NCI-H2107 treated with DMSO at 0.1 percent for 48 hours (cell line): ENCODE results near the gene SLC6A8.
"Not testable (repeated sequence)": the region's sequence is repeated elsewhere in the genome, so short reads cannot be mapped to it uniquely, and the experiment has no call there.

Experiments
- DNase-seq: peaks from one replicate; lab custom pipeline; 2025; ENCODE audit not compliant: unreplicated experiment; lab: John Stamatoyannopoulos, UW

Gene SLC6A8

DNA sequence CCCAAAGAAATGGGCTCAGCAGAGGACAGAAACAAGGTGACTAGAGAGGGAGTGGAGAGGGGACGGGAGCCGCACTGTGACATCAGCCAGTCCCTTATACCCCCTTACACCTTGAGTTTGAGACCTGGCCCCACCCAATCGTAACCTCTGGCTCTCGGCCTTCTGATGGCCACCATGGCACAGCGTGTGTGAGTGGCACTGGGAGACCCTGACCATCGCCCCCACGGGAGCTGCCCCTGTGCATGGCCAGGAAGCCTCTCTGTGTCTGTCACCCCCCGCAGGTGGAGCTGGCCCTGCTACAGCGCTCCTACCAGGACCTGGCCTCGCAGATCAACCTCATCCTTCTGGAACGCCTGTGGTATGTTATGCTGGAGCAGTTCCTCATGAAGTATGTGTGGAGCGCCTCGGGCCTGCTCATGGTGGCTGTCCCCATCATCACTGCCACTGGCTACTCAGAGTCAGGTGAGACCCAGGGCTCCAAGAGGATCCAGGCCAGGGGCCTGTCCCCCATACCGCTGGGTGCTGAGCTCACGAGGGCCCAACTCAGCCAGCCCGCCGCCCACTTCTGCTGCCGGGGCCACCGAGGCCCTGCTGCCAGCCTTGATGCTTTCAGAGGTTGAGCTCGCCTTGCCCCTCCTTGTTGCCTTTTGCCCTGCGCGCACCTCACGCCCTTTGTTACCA, 41.4 kb downstream of the SLC6A8 start:
- no peak for DNase-seq

DNA sequence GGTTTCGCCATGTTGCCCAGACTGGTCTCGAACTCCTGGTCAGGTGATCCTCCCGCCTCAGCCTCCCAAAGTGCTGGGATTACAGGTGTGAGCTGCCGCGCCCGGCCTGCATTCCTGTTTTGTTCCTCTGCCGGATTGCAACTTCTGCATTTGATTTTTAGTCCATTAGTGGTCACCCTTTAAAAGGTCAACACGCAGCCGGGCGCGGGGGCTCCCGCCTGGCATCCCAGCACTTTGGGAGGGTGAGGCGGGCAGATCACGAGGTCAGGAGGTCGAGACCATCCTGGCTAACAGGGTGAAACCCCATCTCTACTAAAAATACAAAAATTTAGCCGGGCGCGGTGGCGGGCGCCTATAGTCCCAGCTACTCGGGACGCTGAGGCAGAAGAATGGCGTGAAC, 42.4 kb downstream of the SLC6A8 start:
- not testable (repeated sequence) for DNase-seq

- no peak for DNase-seq
These were observed 43.6 kb downstream of the SLC6A8 start for GRCh38 chrX:153731117-153731844.

DNA sequence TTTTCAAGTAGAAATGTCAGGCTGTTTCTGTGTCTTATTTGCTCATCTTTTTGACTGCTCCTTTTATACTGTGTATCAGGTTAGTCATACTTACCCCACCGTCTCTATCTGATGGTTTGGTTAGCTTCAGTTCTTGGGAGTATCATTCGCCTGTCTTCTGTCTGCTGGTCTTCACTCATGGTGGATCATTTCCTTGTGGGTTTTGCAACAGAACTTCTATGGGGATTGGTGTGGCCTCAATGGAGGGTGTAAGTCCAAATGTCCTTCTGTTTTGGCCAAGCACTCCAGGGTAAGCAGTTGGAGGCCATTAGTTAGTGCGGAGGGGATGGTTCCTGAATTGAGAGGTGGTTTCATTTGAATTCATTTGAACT, 44.1 kb downstream of the SLC6A8 start:
- DNase-seq = no peak

- DNase-seq = no peak
These were observed 44.7 kb downstream of the SLC6A8 start for GRCh38 chrX:153732401-153732800.

- no peak for DNase-seq
These were observed 46.0 kb downstream of the SLC6A8 start for GRCh38 chrX:153733651-153734240.

DNA sequence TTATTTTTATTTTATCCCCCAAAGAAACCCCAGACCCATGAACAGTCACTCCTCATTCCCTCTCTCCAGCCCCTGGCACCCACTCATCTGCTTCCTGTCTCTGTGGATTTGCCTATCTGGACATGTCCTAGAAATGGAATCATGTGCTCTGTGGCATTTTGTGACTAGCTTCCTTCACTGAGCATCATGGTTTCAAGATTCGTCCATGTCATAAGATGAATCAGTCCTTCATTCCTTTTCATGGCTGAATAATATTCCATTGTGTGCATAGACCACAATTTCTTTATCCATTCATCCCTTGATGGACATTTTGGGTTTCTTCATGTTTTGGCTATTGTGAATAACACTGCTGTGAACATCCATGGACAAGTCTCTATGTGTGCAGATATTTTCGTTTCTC, 47.1 kb downstream of the SLC6A8 start:
- DNase-seq = no peak

DNA sequence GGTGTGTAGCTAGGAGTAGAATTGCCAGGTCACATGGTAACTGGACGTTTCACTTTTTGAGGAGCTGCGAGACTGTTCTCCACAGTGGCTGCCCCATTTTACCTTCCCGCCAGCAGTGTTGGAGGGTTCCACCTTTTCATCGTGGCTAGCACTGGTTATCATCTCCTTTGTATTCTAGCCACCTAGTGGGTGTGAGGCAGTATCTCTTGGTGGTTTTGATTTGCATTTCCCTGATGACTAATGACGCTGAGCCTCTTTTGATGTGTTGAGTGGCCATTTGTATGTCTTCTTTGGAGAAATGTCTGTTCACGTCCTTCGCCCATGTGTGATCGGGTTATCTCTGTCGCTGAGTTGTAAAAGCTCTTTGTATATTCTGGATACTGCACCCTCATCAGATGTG, 47.5 kb downstream of the SLC6A8 start:
- no peak for DNase-seq

GRCh38 chrX:153736071-153736820, 48.5 kb downstream of the SLC6A8 start:
- no peak for DNase-seq

DNA sequence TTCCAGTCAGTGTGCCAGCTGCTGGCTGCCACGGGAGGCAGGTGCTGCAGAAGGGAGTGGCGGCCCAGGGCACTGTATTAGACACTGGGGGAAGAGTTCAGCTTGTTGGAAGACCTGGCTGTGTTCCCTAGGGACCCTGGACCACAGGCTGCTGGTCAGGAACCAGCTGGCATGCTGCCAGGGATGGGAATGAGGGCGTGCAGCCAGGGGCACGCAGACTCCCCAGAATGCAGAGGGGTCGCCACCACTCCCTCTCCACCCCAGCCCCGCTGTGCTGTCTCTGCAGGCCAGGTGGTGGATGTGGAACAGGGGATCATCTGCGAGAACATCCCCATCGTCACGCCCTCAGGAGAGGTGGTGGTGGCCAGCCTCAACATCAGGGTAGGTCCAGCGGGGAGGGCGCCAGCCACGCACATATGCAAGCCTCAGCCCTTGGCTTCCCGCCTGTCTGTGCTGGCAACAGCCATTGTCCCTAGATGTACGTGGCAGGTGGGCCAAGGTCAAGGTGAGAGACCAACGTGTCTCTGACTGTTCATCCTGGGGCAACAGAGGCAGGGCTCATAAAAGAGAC, 49.2 kb downstream of the SLC6A8 start:
- DNase-seq = no peak

DNA sequence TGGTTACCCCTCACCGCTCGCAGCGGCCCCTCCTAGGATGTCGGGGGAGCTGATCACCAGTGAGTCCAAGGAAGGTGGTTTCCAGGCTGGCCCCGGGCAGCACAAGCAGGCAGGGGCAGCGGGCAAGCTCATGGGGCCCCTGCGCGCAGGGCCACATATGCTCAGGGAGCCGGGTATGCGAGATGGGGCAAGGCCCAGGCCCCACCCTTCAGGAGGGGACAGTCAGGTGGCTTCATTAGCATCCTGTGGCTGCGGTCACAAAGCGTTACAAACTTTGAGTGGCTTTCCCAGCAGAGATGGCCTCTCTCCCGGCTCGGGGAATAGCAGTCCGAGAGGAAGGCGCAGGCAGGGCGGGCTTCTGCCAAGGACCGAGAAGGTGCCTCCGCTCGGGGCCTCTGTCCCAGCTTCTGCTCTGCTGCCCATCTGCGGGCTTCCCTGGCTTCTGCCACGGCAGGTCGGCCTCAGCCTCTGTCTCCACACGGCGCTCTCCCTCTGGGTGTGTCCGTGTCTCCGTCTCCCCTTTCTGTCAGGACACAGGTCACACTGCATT, 50.4 kb downstream of the SLC6A8 start:
- DNase-seq = no peak

DNA sequence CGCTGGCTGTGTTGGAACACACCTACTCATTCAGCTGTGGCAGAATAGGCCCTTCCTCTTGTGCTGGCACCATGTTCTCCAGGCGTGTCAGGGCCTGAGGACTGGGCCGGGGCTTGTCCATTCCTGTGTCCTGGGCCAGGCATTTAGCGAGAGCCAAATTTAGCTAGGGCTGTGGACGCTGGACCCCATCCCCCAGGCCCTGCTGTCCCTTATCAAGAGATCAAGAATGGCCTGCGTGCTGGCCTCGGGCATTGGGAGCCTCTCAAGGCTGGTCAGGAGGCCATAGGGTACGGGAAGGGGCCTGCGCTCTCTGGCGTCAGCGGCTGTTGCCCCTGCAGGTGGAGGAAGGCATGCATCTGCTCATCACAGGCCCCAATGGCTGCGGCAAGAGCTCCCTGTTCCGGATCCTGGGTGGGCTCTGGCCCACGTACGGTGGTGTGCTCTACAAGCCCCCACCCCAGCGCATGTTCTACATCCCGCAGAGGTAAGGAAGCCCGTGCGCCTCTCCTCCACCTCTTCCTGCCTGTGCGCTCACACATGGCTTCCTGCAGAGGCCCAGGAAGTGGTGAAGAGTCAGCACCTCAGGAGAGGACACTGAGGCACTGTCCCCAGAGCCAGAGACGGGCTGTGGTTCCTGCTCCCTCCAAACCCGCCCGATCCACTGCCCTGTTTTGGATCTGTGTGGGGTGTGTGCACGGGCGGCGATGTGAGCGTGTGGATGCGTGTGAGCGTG, 52.2 kb downstream of the SLC6A8 start:
- no peak for DNase-seq

GRCh38 chrX:153740631-153741222, 53.0 kb downstream of the SLC6A8 start:
- DNase-seq = no peak

DNA sequence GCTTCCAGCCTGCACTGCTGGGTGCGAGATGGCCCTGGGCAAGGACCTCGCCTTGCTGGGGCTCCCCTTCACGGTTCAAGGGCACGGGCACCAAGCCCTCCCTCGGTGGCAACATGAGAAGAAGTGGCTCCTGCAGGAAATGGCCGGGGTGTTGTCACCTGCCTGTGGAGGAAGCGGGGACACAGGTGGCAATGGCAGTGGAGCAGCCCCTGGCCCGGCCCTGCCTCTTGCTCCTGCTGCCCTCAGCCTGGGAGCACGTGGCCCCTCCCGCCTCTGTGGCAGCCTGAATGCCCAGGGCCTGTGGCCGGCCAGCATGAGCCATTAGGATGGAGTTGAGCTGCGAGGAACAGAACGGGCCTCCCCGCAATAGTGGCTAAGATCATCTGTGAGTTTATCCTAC, 53.7 kb downstream of the SLC6A8 start:
- no peak for DNase-seq

DNA sequence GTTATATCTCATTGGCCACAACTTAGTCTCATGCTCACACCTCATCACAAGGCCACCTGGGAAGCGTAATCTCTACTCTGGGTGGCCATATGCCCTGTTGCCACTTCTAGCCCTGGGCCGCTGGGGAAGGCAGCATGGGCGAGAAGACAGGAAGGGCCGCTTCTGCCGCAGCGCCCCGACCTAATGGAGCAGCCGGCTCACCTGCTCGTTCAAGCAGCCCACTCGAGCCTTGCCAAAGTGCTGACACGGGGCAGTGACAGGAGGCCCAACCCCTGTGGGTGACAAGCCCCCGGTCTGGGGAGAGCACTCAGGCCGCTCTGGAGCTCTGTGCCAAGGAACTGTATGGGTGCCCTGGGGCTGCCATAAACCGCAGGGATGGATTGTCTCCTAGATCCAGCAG, 54.4 kb downstream of the SLC6A8 start:
- DNase-seq = not testable (repeated sequence)

DNA sequence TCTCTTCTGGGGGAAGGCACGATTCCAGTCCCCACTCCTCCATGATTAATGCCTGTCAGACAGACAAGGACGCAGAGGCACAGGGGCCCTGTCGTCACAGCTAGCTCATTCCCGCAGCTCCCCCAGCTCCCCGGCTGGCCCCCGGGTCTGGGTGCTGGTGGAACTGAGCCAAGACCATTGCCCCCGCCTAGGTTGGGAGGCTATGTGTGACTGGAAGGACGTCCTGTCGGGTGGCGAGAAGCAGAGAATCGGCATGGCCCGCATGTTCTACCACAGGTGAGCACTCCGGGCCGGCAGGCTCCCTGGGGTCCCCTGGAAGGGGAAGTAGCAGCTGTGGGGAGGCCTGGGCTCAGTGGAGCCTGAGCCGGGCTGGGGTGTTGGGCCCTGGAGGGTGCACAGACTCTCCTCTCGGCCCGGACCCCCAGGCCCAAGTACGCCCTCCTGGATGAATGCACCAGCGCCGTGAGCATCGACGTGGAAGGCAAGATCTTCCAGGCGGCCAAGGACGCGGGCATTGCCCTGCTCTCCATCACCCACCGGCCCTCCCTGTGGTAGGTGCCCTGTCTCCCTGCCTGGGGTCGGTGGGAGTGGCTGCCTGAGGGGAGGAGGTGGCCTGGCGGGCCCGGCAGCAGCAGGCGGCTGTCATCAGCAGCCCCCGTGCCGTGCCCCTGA, 55.2 kb downstream of the SLC6A8 start:
- DNase-seq = not testable (repeated sequence)

DNA sequence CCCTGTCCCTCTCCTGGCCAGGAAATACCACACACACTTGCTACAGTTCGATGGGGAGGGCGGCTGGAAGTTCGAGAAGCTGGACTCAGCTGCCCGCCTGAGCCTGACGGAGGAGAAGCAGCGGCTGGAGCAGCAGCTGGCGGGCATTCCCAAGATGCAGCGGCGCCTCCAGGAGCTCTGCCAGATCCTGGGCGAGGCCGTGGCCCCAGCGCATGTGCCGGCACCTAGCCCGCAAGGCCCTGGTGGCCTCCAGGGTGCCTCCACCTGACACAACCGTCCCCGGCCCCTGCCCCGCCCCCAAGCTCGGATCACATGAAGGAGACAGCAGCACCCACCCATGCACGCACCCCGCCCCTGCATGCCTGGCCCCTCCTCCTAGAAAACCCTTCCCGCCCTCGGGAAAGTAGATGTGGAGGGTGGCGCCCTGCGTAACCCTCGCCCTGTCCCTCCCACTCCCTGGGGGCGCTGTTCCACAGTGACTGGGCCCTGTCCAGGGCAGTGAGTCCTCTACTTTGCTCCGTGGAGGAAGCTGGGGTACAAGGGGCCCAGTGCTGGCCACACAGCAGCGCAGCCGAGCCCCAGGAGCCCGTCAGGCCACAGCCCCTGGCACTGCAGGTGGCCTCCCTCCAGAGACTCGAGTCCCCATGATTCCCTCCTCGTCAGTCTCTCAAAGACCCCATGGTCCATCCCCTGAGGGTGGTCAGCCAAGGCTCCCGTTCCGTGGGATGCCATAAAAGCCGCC, 55.9 kb downstream of the SLC6A8 start:
- DNase-seq = peak; percentile 26

DNA sequence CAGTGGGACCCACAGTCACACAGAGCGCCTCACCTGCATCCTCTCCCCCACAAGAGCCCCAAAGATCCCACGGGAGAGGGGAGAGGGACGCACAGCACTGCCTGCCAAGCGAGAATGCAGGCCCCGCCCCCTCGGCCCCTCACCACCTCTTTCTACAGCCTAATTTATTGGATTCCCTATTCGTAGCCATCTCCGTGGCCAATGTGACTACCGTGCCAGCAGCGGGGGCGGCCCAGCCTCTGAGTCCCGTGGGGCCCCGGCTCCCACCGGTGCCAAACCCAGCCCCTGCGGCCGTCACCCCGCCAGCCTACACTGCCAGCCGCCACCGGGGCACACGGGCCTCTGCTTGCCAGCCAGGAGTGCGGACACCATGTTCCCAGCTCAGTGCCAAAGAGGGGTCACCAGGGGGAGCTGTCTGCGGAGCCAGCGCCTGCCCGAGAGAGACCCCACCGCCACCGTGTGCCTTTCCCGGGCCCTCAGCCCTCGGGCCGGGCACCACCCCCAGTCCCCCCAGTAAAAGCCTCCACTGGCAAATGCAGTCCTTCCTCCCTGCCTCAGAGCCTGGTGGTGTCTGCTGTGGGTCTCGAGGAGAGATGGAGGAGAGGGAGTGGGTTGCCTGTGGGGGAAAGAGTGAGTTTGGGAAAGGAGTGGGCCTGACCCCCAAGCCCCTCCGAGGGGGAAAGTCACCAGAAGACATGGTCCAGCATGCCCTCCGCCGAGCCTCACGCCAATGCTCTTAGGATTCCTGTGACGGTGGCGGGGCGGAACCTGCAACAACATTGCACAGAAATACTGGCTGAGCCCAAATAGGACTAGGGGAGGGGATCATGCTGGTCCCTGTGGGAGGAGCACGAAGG, 56.7 kb downstream of the SLC6A8 start:
- no peak for DNase-seq
